Tibial artery (tissue), 4 donors: ENCODE data around the gene GGNBP2.

Experiments
- DNase-seq, 2 donors: peaks; one replicate each; pipeline ENCODE4 v3.0.0-alpha.2; 2019
- H3K27ac ChIP-seq, 2 donors: fragments of 200-600 bp; sonication (generic) in 1 of 2; 1 replicate in 1 of 2; 2 replicates in 1 of 2; pipeline ENCODE4 v1.5.1; 2018 to 2019; ENCODE audit warnings: mild to moderate bottlenecking in 1 of 2
- H3K27me3 ChIP-seq, 2 donors: fragments of 200-600 bp; sonication (generic) in 1 of 2; one replicate each; pipeline versions ENCODE4 v1.5.1 to v1.6.0; 2016 to 2019
- H3K36me3 ChIP-seq, 3 donors: fragments of 200-600 bp; sonication (generic) in 2 of 3; one replicate each; pipeline ENCODE4 v1.5.1; 2016 to 2019; ENCODE audit warnings: mild to moderate bottlenecking in 2 of 3
- H3K4me1 ChIP-seq, 4 donors: fragments of 200-600 bp; sonication (generic) in 2 of 4; 1 replicate in 3 of 4; 2 replicates in 1 of 4; pipeline ENCODE4 v1.5.1; 2016 to 2019
- H3K4me3 ChIP-seq, 2 donors: fragments of 200-600 bp; sonication (generic) in 1 of 2; 1 replicate in 1 of 2; 2 replicates in 1 of 2; pipeline ENCODE4 v1.5.1; 2018 to 2019; ENCODE audit warnings: mild to moderate bottlenecking in 2 of 2
- H3K9me3 ChIP-seq, 3 donors: fragments of 200-600 bp; sonication (generic) in 1 of 3; one replicate each; pipeline ENCODE4 v1.5.1; 2016 to 2019
- CTCF ChIP-seq, 2 experiments: fragments of 200-600 bp in 1 of 2; fragments of 450-650 bp in 1 of 2; IDR thresholded peaks; one replicate each; pipeline ENCODE4 v1.5.1; 2017 to 2019; ENCODE audit warnings: antibody characterized with exemption in 2 of 2, mild to moderate bottlenecking in 1 of 2, moderate library complexity in 1 of 2
- intact Hi-C: fragments of 100-400 bp; cut with DNase I; formaldehyde crosslinking; loops from one replicate; pipeline ENCODE4 v1.15.0; 2023; ENCODE audit warnings: low total_unique reads

GGNBP2 gene

GRCh38 chr17:36590082-36590481 lies 45.4 kb downstream of the GGNBP2 start:
- no peaks in the 10 kb centered on the region for H3K9me3 ChIP-seq
- no peaks in the 10 kb centered on the region for H3K27me3 ChIP-seq
- no peak for DNase-seq
- TF ChIP-seq CTCF (IDR thresholded peaks at IDR 0.05), result no peak
- no peak overlapping the region for H3K27ac ChIP-seq
- H3K36me3 ChIP-seq, result peaks cover 28 to 46% (median 30%) of the 10 kb centered on the region in 3 donors
- H3K4me1 ChIP-seq, result peaks cover 0 to 25% (median 16%) of the 10 kb centered on the region in 4 donors
- intact Hi-C loops, result loop anchor here (5.0 to 10.0 kb wide), 3 partner anchors 43 to 1605 kb away; partner anchors contain the start of genes AATF and LIG3
- no peak overlapping the region for H3K4me3 ChIP-seq

- Histone ChIP-seq H3K4me3 (peak within 1 kb of the TSS; percentile 73 to 86), H3K4me1 (peaks cover 0 to 25% (median 16%) of the 10 kb centered on the region in 4 donors), H3K27ac (peak within 1 kb of the TSS; percentile 53 to 65), H3K9me3 (no peaks in the 10 kb centered on the region), H3K27me3 (no peaks in the 10 kb centered on the region), H3K36me3 (peaks cover 15 to 30% (median 17%) of the 10 kb centered on the region in 3 donors)
- TF ChIP-seq CTCF (IDR thresholded peaks at IDR 0.05), result no peak
- peak; percentile 76 to 90 for DNase-seq
- intact Hi-C loops, result loop anchor here (5.0 to 10.0 kb wide), 3 partner anchors 44 to 1607 kb away; partner anchors contain the start of genes AATF and LIG3
These were observed 47.0 kb downstream of the GGNBP2 start, which contains the start of gene DHRS11 for GRCh38 chr17:36591434-36592315. Gene DHRS11, plus strand, starts transcription at chr17:36591879. Its CDS starts 131 bp downstream, at chr17:36592010.

GRCh38 chr17:36592316-36592715 lies 47.6 kb downstream of the GGNBP2 start:
- Histone ChIP-seq H3K27me3 (no peaks in the 10 kb centered on the region), H3K36me3 (peaks cover 9 to 23% (median 10%) of the 10 kb centered on the region in 3 donors), H3K9me3 (no peaks in the 10 kb centered on the region), H3K4me1 (peaks cover 0 to 25% (median 16%) of the 10 kb centered on the region in 4 donors), H3K27ac (peak overlapping the region; percentile 53 to 65), H3K4me3 (peak overlapping the region; percentile 73 to 86)
- no peak for DNase-seq
- intact Hi-C loops, result loop anchor here (5.0 to 10.0 kb wide), 3 partner anchors 45 to 1608 kb away; partner anchors contain the start of genes AATF and LIG3
- no peak for TF ChIP-seq CTCF (IDR thresholded peaks at IDR 0.05)

GRCh38 chr17:36592716-36593321 lies 48.1 kb downstream of the GGNBP2 start:
- Histone ChIP-seq H3K27me3 (no peaks in the 10 kb centered on the region), H3K9me3 (no peaks in the 10 kb centered on the region), H3K36me3 (peaks cover 4 to 18% (median 5%) of the 10 kb centered on the region in 3 donors), H3K27ac (no peak overlapping the region), H3K4me3 (peak overlapping the region; percentile 73 to 86), H3K4me1 (peaks cover 0 to 25% (median 16%) of the 10 kb centered on the region in 4 donors)
- DNase-seq, result no peak
- intact Hi-C loops, result loop anchor here (5.0 to 10.0 kb wide), 3 partner anchors 46 to 1608 kb away; partner anchors contain the start of genes AATF and LIG3
- TF ChIP-seq CTCF (IDR thresholded peaks at IDR 0.05), result no peak

- peaks cover 0 to 25% (median 16%) of the 10 kb centered on the region in 4 donors for H3K4me1 ChIP-seq
- no peaks in the 10 kb centered on the region for H3K9me3 ChIP-seq
- no peaks in the 10 kb centered on the region for H3K27me3 ChIP-seq
- H3K4me3 ChIP-seq, result no peak overlapping the region
- intact Hi-C loops, result loop anchor here (5.0 to 10.0 kb wide), 3 partner anchors 46 to 1609 kb away; partner anchors contain the start of genes AATF and LIG3
- H3K36me3 ChIP-seq, result peaks cover 0 to 9% (median 0%) of the 10 kb centered on the region in 3 donors
- TF ChIP-seq CTCF (IDR thresholded peaks at IDR 0.05), result no peak
- H3K27ac ChIP-seq, result no peak overlapping the region
- DNase-seq, result no peak
These were observed 49.1 kb downstream of the GGNBP2 start for GRCh38 chr17:36593656-36594316.
